CD4-positive, alpha-beta T cell treated with Interleukin-4 for 1 hour (primary cell): ENCODE data around the gene TRAF2.

Experiments
- DNase-seq, 2 donors: peaks; one replicate each; pipeline ENCODE4 v3.0.0-alpha.2; 2020 to 2022

The TRAF2 gene

GRCh38 chr9:136940526-136941230 lies 54.4 kb downstream of the TRAF2 start:
- DNase-seq, result no peak

GRCh38 chr9:136941231-136942111 lies 55.2 kb downstream of the TRAF2 start:
- DNase-seq, result no peak

- no peak for DNase-seq
Measured at GRCh38 chr9:136942112-136942880, 56.0 kb downstream of the TRAF2 start.

- DNase-seq, result no peak
Measured at GRCh38 chr9:136942881-136943230, 56.5 kb downstream of the TRAF2 start.

- DNase-seq, result peak in 1 of 2 donors; percentile 34
Measured at GRCh38 chr9:136943291-136944211, 57.2 kb downstream of the TRAF2 start.

GRCh38 chr9:136944212-136944518 lies 57.8 kb downstream of the TRAF2 start:
- no peak for DNase-seq

GRCh38 chr9:136944519-136945332 lies 58.4 kb downstream of the TRAF2 start, which contains the start of the genes C8G and FBXW5:
Gene C8G (plus strand): TSS chr9:136945243. CDS start chr9:136945321, 78 bp downstream.
Gene FBXW5 (minus strand): TSS chr9:136944738. CDS start chr9:136944083, 655 bp downstream.
- peak; percentile 94 to 95 for DNase-seq

GRCh38 chr9:136945333-136946227 lies 59.3 kb downstream of the TRAF2 start:
- no peak for DNase-seq

- no peak for DNase-seq
Measured at GRCh38 chr9:136946228-136947027, 60.1 kb downstream of the TRAF2 start.

- DNase-seq, result no peak
Measured at GRCh38 chr9:136947028-136947891, 60.9 kb downstream of the TRAF2 start.

- no peak for DNase-seq
Measured at GRCh38 chr9:136947955-136948510, 61.7 kb downstream of the TRAF2 start.

GRCh38 chr9:136949239-136949816 lies 63.0 kb downstream of the TRAF2 start:
- no peak for DNase-seq

GRCh38 chr9:136949817-136950655 lies 63.7 kb downstream of the TRAF2 start:
- DNase-seq, result peak; percentile 96 to 97

GRCh38 chr9:136950656-136951276 lies 64.5 kb downstream of the TRAF2 start:
- no peak for DNase-seq

GRCh38 chr9:136951541-136952320 lies 65.4 kb downstream of the TRAF2 start, which contains the start of gene LCN12:
Gene LCN12 (plus strand): TSS chr9:136952273. CDS start chr9:136952328, 55 bp downstream.
- no peak for DNase-seq
